Measurements from ENCODE around the gene PLEKHA8. TPM values are rescaled to one million over a fixed set of nuclear protein-coding genes. Genes with fewer than 3 reads are reported as not detected.

The PLEKHA8 gene
- total RNA-seq, 1 experiment from 2014 or later = 8.4 TPM

DNA sequence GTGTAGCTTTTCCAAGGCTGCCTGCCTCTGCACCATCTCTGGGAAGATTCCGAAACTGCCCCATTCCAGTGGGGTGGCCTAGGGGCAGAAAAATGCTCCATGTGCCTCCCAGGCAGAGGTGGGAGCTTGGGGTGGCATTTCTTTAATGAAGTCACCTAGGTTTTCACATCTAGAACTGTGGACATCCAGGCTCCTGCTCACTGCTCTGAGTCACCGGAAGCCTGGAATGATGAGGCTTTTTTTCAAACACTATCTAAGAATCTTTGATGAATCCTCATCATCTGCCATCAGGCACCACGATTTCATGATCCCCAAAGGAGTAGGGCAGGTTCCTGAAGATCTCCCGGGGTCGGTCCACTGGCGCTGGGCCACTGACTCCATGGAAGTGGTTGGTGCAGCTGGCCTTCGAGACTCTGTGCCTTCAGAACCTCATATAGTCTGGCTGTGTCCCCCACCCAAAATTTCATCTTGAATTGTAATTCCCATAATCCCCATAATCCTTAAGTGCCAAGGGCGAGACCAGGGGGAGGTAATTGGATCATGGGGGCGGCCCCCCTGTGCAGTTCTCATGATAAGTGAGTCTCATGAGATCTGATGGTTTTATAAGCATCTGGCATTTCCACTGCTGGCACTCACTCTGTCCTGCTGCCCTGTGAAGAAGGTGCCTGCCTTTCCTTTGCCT is 143.7 kb downstream of the PLEKHA8 start:
- ATAC-seq (peak; percentile 39), DNase-seq (peak; percentile 74)
- H3K79me2 ChIP-seq (ENCODE audit: low read length) = no peaks in the 10 kb centered on the region
- H2AFZ ChIP-seq (ENCODE audit: low read length) = no peak overlapping the region
- H3K9ac ChIP-seq (ENCODE audit: low read length) = peak overlapping the region; percentile 28; the same call in 1 of the 2 replicates
- intact Hi-C loops (cut with micrococcal nuclease) = loop anchor here (5.0 kb wide), 1 partner anchor 145 kb away; the partner anchor contains the start of genes FKBP14 and PLEKHA8
- CTCF ChIA-PET = no interaction called here
- H3K4me1 ChIP-seq (ENCODE audit: insufficient read depth, low read length) = peaks cover 49% of the 10 kb centered on the region
- no peaks in the 10 kb centered on the region for H3K9me2 ChIP-seq (replicated peaks; ENCODE audit: low read length)
- H3K27me3 ChIP-seq (ENCODE audit: low read length) = no peaks in the 10 kb centered on the region
- TF ChIP-seq EZH2phosphoT487 (IDR thresholded peaks at IDR 0.05; ENCODE audit: borderline replicate concordance, low read length) = no peak
- TF ChIP-seq EZH2 (IDR thresholded peaks at IDR 0.05; ENCODE audit: low read length, unreplicated experiment) = no peak
- no peak for TF ChIP-seq CTCF (conservative IDR thresholded peaks at IDR 0.05; ENCODE audit: low read depth, low read length)
- H3K4me3 ChIP-seq (ENCODE audit: low read length) = no peak overlapping the region
- no TSS peak for BruUV-seq (replicated peaks)
- no peaks in the 10 kb centered on the region for H3K36me3 ChIP-seq (ENCODE audit: low read depth, low read length)
- H3K27ac ChIP-seq (ENCODE audit: low read length) = peak overlapping the region; percentile 93
- no peaks in the 10 kb centered on the region for H3F3A ChIP-seq (ENCODE audit: low read length, unreplicated experiment)
- H3K9me3 ChIP-seq (ENCODE audit: low read length) = no peaks in the 10 kb centered on the region
- peak overlapping the region; percentile 56 for H3K4me2 ChIP-seq (ENCODE audit: low read length)
- POLR2A ChIA-PET (ENCODE audit: unreplicated experiment) = no interaction called here
- H4K20me1 ChIP-seq (ENCODE audit: low read length) = no peaks in the 10 kb centered on the region

GRCh38 chr7:30172451-30172850 is 144.2 kb downstream of the PLEKHA8 start:
- H3K36me3 ChIP-seq (ENCODE audit: low read depth, low read length) = no peaks in the 10 kb centered on the region
- intact Hi-C loops (cut with micrococcal nuclease) = loop anchor here (5.0 kb wide), 1 partner anchor 145 kb away; the partner anchor contains the start of genes FKBP14 and PLEKHA8
- no peak overlapping the region; the same call in 1 of the 2 replicates for H2AFZ ChIP-seq (ENCODE audit: low read length)
- no TSS peak for BruUV-seq (replicated peaks)
- TF ChIP-seq CTCF (conservative IDR thresholded peaks at IDR 0.05; ENCODE audit: low read depth, low read length) (no peak), EZH2phosphoT487 (IDR thresholded peaks at IDR 0.05; ENCODE audit: borderline replicate concordance, low read length) (no peak), EZH2 (IDR thresholded peaks at IDR 0.05; ENCODE audit: low read length, unreplicated experiment) (no peak)
- no peak overlapping the region for H3K4me3 ChIP-seq (ENCODE audit: low read length)
- H3K4me1 ChIP-seq (ENCODE audit: insufficient read depth, low read length) = peaks cover 48% of the 10 kb centered on the region
- no peaks in the 10 kb centered on the region for H3K27me3 ChIP-seq (ENCODE audit: low read length)
- no peaks in the 10 kb centered on the region for H3K79me2 ChIP-seq (ENCODE audit: low read length)
- no peaks in the 10 kb centered on the region for H4K20me1 ChIP-seq (ENCODE audit: low read length)
- peak; percentile 38 for ATAC-seq
- peak; percentile 52 for DNase-seq
- H3K9me2 ChIP-seq (replicated peaks; ENCODE audit: low read length) = no peaks in the 10 kb centered on the region
- no peaks in the 10 kb centered on the region for H3F3A ChIP-seq (ENCODE audit: low read length, unreplicated experiment)
- no peaks in the 10 kb centered on the region for H3K9me3 ChIP-seq (ENCODE audit: low read length)
- ChIA-PET POLR2A (ENCODE audit: unreplicated experiment) (no interaction called here), CTCF (interaction anchor here (0.7 to 1.3 kb wide), 3 partner anchors 8 to 98 kb away, joined by 3 to 6 read pairs (median 3); no protein-coding TSS in a partner anchor)
- H3K4me2 ChIP-seq (ENCODE audit: low read length) = peak overlapping the region; percentile 56
- peak overlapping the region; percentile 42; the same call in 1 of the 2 replicates for H3K9ac ChIP-seq (ENCODE audit: low read length)
- peak overlapping the region; percentile 93 for H3K27ac ChIP-seq (ENCODE audit: low read length)

Data from PC-3 (cell line).